Activated naive CD8-positive, alpha-beta T cell treated with anti-CD3 and anti-CD28 coated beads, Interleukin-2, amount 50 U/mL, for 24 hours (primary cell): ENCODE results near the gene NDUFA7.
"Not testable (repeated sequence)": the region's sequence is repeated elsewhere in the genome, so short reads cannot be mapped to it uniquely, and the experiment has no call there.

Source experiments
- ATAC-seq: fragments of 150-1000 bp; cut with Tn5 transposase; one replicate; pipeline ENCODE4 v1.10.0; 2021
- DNase-seq: peaks from one replicate; pipeline ENCODE4 v3.0.0; 2021
- H3K27ac Mint-ChIP-seq: one replicate; pipeline ENCODE4 v1.8.0; 2021; ENCODE audit warnings: mild to moderate bottlenecking, mixed read lengths
- H3K27me3 Mint-ChIP-seq: one replicate; pipeline ENCODE4 v1.8.0; 2021; ENCODE audit warnings: mixed read lengths
- H3K36me3 Mint-ChIP-seq: one replicate; pipeline ENCODE4 v1.8.0; 2021; ENCODE audit warnings: low read depth, mixed read lengths
- H3K4me1 Mint-ChIP-seq: one replicate; pipeline ENCODE4 v1.8.0; 2021; ENCODE audit warnings: mixed read lengths
- H3K4me3 Mint-ChIP-seq: one replicate; pipeline ENCODE4 v1.8.0; 2021; ENCODE audit warnings: mild to moderate bottlenecking, moderate library complexity, mixed read lengths
- H3K9me3 Mint-ChIP-seq: one replicate; pipeline ENCODE4 v1.8.0; 2021; ENCODE audit warnings: mixed read lengths

Gene NDUFA7

GRCh38 chr19:8314981-8315640 is 6.1 kb downstream of the NDUFA7 start:
- not testable (repeated sequence) for ATAC-seq, H3K27me3 Mint-ChIP-seq, H3K4me3 Mint-ChIP-seq, H3K27ac Mint-ChIP-seq, DNase-seq, H3K9me3 Mint-ChIP-seq
- Mint-ChIP-seq H3K36me3 (peaks cover 26% of the 10 kb centered on the region), H3K4me1 (peaks cover 13% of the 10 kb centered on the region)

GRCh38 chr19:8311461-8312260 is 9.5 kb downstream of the NDUFA7 start:
- Mint-ChIP-seq H3K9me3 (no peaks in the 10 kb centered on the region), H3K36me3 (peaks cover 28% of the 10 kb centered on the region), H3K27ac (no peak overlapping the region), H3K4me1 (peaks cover 21% of the 10 kb centered on the region), H3K4me3 (no peak overlapping the region), H3K27me3 (no peaks in the 10 kb centered on the region)
- ATAC-seq (no peak), DNase-seq (no peak)

- peaks cover 29% of the 10 kb centered on the region for H3K36me3 Mint-ChIP-seq
- no peaks in the 10 kb centered on the region for H3K27me3 Mint-ChIP-seq
- ATAC-seq (no peak), DNase-seq (no peak)
- H3K4me3 Mint-ChIP-seq = no peak overlapping the region
- peaks cover 27% of the 10 kb centered on the region for H3K4me1 Mint-ChIP-seq
- no peaks in the 10 kb centered on the region for H3K9me3 Mint-ChIP-seq
- H3K27ac Mint-ChIP-seq = no peak overlapping the region
Observed at GRCh38 chr19:8310342-8311055, 10.7 kb downstream of the NDUFA7 start.

GRCh38 chr19:8308891-8309291 is 12.3 kb downstream of the NDUFA7 start:
- Mint-ChIP-seq H3K27me3 (no peaks in the 10 kb centered on the region), H3K4me3 (peak overlapping the region; percentile 97), H3K4me1 (peaks cover 30% of the 10 kb centered on the region), H3K9me3 (no peaks in the 10 kb centered on the region), H3K36me3 (peaks cover 28% of the 10 kb centered on the region), H3K27ac (peak overlapping the region; percentile 96)
- DNase-seq (peak; percentile 8), ATAC-seq (no peak)

GRCh38 chr19:8307965-8308866 is 13.0 kb downstream of the NDUFA7 start, which contains the start of gene CD320:
TSS of gene CD320 (minus strand) at chr19:8308358. CDS start at chr19:8308290, 68 bp downstream.
- peak within 1 kb of the TSS; percentile 97 for H3K4me3 Mint-ChIP-seq
- peaks cover 28% of the 10 kb centered on the region for H3K36me3 Mint-ChIP-seq
- ATAC-seq (peak; percentile 94), DNase-seq (peak; percentile 89)
- peak within 1 kb of the TSS; percentile 96 for H3K27ac Mint-ChIP-seq
- H3K4me1 Mint-ChIP-seq = peaks cover 30% of the 10 kb centered on the region
- no peaks in the 10 kb centered on the region for H3K27me3 Mint-ChIP-seq
- H3K9me3 Mint-ChIP-seq = no peaks in the 10 kb centered on the region

- Mint-ChIP-seq H3K27me3 (no peaks in the 10 kb centered on the region), H3K4me1 (peaks cover 30% of the 10 kb centered on the region), H3K36me3 (peaks cover 28% of the 10 kb centered on the region), H3K4me3 (peak overlapping the region; percentile 97), H3K9me3 (no peaks in the 10 kb centered on the region), H3K27ac (peak overlapping the region; percentile 96)
- ATAC-seq (no peak), DNase-seq (peak; percentile 6)
Observed at GRCh38 chr19:8307400-8307964, 13.7 kb downstream of the NDUFA7 start.

- Mint-ChIP-seq H3K4me1 (peaks cover 30% of the 10 kb centered on the region), H3K4me3 (peak overlapping the region; percentile 97), H3K36me3 (peaks cover 30% of the 10 kb centered on the region), H3K27me3 (no peaks in the 10 kb centered on the region), H3K9me3 (no peaks in the 10 kb centered on the region), H3K27ac (peak overlapping the region; percentile 96)
- DNase-seq = peak; percentile 2
- no peak for ATAC-seq
Observed at GRCh38 chr19:8306235-8307054, 14.7 kb downstream of the NDUFA7 start.

- DNase-seq = peak; percentile 1
- H3K4me3 Mint-ChIP-seq = no peak overlapping the region
Observed at GRCh38 chr19:8305798-8306197, 15.4 kb downstream of the NDUFA7 start.

GRCh38 chr19:8304841-8305621 is 16.1 kb downstream of the NDUFA7 start:
- H3K27ac Mint-ChIP-seq = no peak overlapping the region
- no peak for ATAC-seq
- peaks cover 26% of the 10 kb centered on the region for H3K36me3 Mint-ChIP-seq
- no peak overlapping the region for H3K4me3 Mint-ChIP-seq
- H3K4me1 Mint-ChIP-seq = peaks cover 30% of the 10 kb centered on the region
- H3K9me3 Mint-ChIP-seq = no peaks in the 10 kb centered on the region
- peak; percentile 54 for DNase-seq
- no peaks in the 10 kb centered on the region for H3K27me3 Mint-ChIP-seq

More at GRCh38 chr19:8305798-8306197, 15.4 kb downstream of the NDUFA7 start:
- peak overlapping the region; percentile 96 for H3K27ac Mint-ChIP-seq
- ATAC-seq = no peak
- H3K9me3 Mint-ChIP-seq = no peaks in the 10 kb centered on the region
- H3K27me3 Mint-ChIP-seq = no peaks in the 10 kb centered on the region
- peaks cover 26% of the 10 kb centered on the region for H3K36me3 Mint-ChIP-seq
- peaks cover 30% of the 10 kb centered on the region for H3K4me1 Mint-ChIP-seq

- peaks cover 17% of the 10 kb centered on the region for H3K36me3 Mint-ChIP-seq
- H3K27me3 Mint-ChIP-seq = no peaks in the 10 kb centered on the region
- DNase-seq = peak; percentile 1
- no peaks in the 10 kb centered on the region for H3K9me3 Mint-ChIP-seq
- no peak for ATAC-seq
- H3K4me1 Mint-ChIP-seq = peaks cover 18% of the 10 kb centered on the region
- no peak overlapping the region for H3K4me3 Mint-ChIP-seq
- H3K27ac Mint-ChIP-seq = no peak overlapping the region
Observed at GRCh38 chr19:8302734-8303133, 18.4 kb downstream of the NDUFA7 start.

- DNase-seq (peak; percentile 1), ATAC-seq (no peak)
- Mint-ChIP-seq H3K9me3 (no peaks in the 10 kb centered on the region), H3K36me3 (peaks cover 13% of the 10 kb centered on the region), H3K4me3 (no peak overlapping the region), H3K27ac (no peak overlapping the region), H3K4me1 (peaks cover 15% of the 10 kb centered on the region), H3K27me3 (no peaks in the 10 kb centered on the region)
Observed at GRCh38 chr19:8302357-8302691, 18.9 kb downstream of the NDUFA7 start.

GRCh38 chr19:8291337-8291736 is 29.8 kb downstream of the NDUFA7 start:
- ATAC-seq, H3K36me3 Mint-ChIP-seq: not testable (repeated sequence)

More at GRCh38 chr19:8291337-8291736, 29.8 kb downstream of the NDUFA7 start:
- not testable (repeated sequence) for DNase-seq, H3K4me1 Mint-ChIP-seq, H3K27me3 Mint-ChIP-seq, H3K9me3 Mint-ChIP-seq, H3K4me3 Mint-ChIP-seq, H3K27ac Mint-ChIP-seq
